Erythroblast (primary cell): ENCODE results near the gene LCK.

Source experiments
- GATA1 ChIP-seq: IDR thresholded peaks from 2 replicates; pipeline ENCODE4 v1.6.1; 2011; ENCODE audit warnings: low read depth, mild to moderate bottlenecking, control low read depth, low read length, moderate library complexity
- POLR2A ChIP-seq: IDR thresholded peaks from 2 replicates; pipeline ENCODE4 v1.6.1; 2011; ENCODE audit warnings: mild to moderate bottlenecking, low read length

- TF ChIP-seq POLR2A (no peak), GATA1 (no peak)
Observed at GRCh38 chr1:32333251-32333963, 82.3 kb downstream of the LCK start.
